ENCODE data around the gene RASL12.

- TF ChIP-seq CTCF (IDR thresholded peaks at IDR 0.05): no peak
- peak; percentile 91 to 94 for TF ChIP-seq POLR2A (IDR thresholded peaks at IDR 0.05)
- TF ChIP-seq EP300 (IDR thresholded peaks at IDR 0.05): no peak
- TF ChIP-seq POLR2AphosphoS5 (IDR thresholded peaks at IDR 0.05): peak; percentile 97 to 99 (median 99)
These were observed 38.7 kb downstream of the RASL12 start, which contains the start of gene MTFMT for GRCh38 chr15:65028921-65029735.

Measured in sigmoid colon (tissue), 4 donors.